Astrocyte (in vitro differentiated cells and primary cell): Measurements from ENCODE around the gene NCOA5.

ENCODE experiments used
- CTCF ChIP-seq: IDR thresholded peaks from 2 replicates; pipeline ENCODE4 v1.5.1; 2011; ENCODE audit warnings: low read depth, mild to moderate bottlenecking, inconsistent platforms, low read length, moderate library complexity; ENCODE audit not compliant: insufficient read depth
- EZH2 ChIP-seq: IDR thresholded peaks from 2 replicates; pipeline ENCODE4 v1.6.1; 2012; ENCODE audit warnings: mild to moderate bottlenecking, low read length, inconsistent platforms; ENCODE audit not compliant: insufficient read depth

- TF ChIP-seq CTCF (no peak), EZH2 (peak; percentile 71)
Observed at GRCh38 chr20:46099491-46100287, 9.9 kb upstream of the NCOA5 start.
